CD8-positive, alpha-beta memory T cell (primary cell): ENCODE data around the gene MORC4. TPM values are rescaled to one million over a fixed set of nuclear protein-coding genes. Genes with fewer than 3 reads are reported as not detected.

Source experiments
- CTCF ChIA-PET: fragments of 350-600 bp; sonication (Branson Sonifier 250); formaldehyde crosslinking; loops from one replicate; lab custom pipeline; 2021; ENCODE audit warnings: antibody characterized with exemption; lab: Charles Lee
- POLR2A ChIA-PET: fragments of 350-600 bp; sonication (Branson Sonifier 250); formaldehyde crosslinking; loops from one replicate; lab custom pipeline; 2021; ENCODE audit warnings: antibody characterized with exemption; lab: Charles Lee
- DNase-seq, 5 donors: peaks; one replicate each; pipeline versions ENCODE4 v3.0.0 to v3.0.0-alpha.2; 2020 to 2022; ENCODE audit warnings: mixed read lengths in 1 of 5
- H3K27ac ChIP-seq: one replicate; pipeline ENCODE4 v1.7.0; 2013; ENCODE audit warnings: low read depth, mild to moderate bottlenecking, low read length, moderate library complexity
- H3K27me3 ChIP-seq: 2 replicates; pipeline ENCODE4 v1.7.0; 2013; ENCODE audit warnings: low read length, mild to moderate bottlenecking; ENCODE audit not compliant: insufficient read depth, poor library complexity, severe bottlenecking
- H3K36me3 ChIP-seq: 2 replicates; pipeline ENCODE4 v1.7.0; 2013; ENCODE audit warnings: mild to moderate bottlenecking, low read length, moderate library complexity; ENCODE audit not compliant: insufficient read depth
- H3K4me1 ChIP-seq: 2 replicates; pipeline ENCODE4 v1.7.0; 2013; ENCODE audit warnings: mild to moderate bottlenecking, low read length, moderate library complexity; ENCODE audit not compliant: insufficient read depth
- H3K4me3 ChIP-seq: 2 replicates; pipeline ENCODE4 v1.7.0; 2013; ENCODE audit warnings: mild to moderate bottlenecking, low read length
- H3K9me3 ChIP-seq: 2 replicates; pipeline ENCODE4 v1.7.0; 2013; ENCODE audit warnings: mild to moderate bottlenecking, low read length
- H3K27ac Mint-ChIP-seq, 8 donors: one replicate each; pipeline ENCODE4 v1.8.0; 2020 to 2021; ENCODE audit warnings: mixed read lengths in 8 of 8, mild to moderate bottlenecking in 6 of 8, inconsistent platforms in 3 of 8, moderate library complexity in 3 of 8
- H3K27me3 Mint-ChIP-seq, 2 donors: one replicate each; pipeline ENCODE4 v1.8.0; 2020 to 2021; ENCODE audit warnings: mixed read lengths in 2 of 2, mild to moderate bottlenecking in 1 of 2, moderate library complexity in 1 of 2
- H3K36me3 Mint-ChIP-seq, 3 donors: one replicate each; pipeline ENCODE4 v1.8.0; 2020 to 2021; ENCODE audit warnings: mixed read lengths in 3 of 3, inconsistent platforms in 1 of 3, mild to moderate bottlenecking in 1 of 3
- H3K4me1 Mint-ChIP-seq, 3 donors: one replicate each; pipeline ENCODE4 v1.8.0; 2020 to 2021; ENCODE audit warnings: mixed read lengths in 3 of 3, inconsistent platforms in 1 of 3, mild to moderate bottlenecking in 1 of 3
- H3K4me3 Mint-ChIP-seq, 7 donors: one replicate each; pipeline ENCODE4 v1.8.0; 2020 to 2021; ENCODE audit warnings: mixed read lengths in 7 of 7, mild to moderate bottlenecking in 6 of 7, moderate library complexity in 4 of 7, inconsistent platforms in 2 of 7
- H3K9me3 Mint-ChIP-seq, 5 donors: one replicate each; pipeline ENCODE4 v1.8.0; 2020 to 2022; ENCODE audit warnings: mixed read lengths in 5 of 5, mild to moderate bottlenecking in 3 of 5, moderate library complexity in 2 of 5, inconsistent platforms in 1 of 5
- polyA plus RNA-seq: library from polyadenylated mRNA; unstranded; fragments of 300-500 nt; fragmentation: Illumina TruSeq; gene quantifications from one replicate; pipeline ENCODE4 v1.2.3, GENCODE V29; 2021
- total RNA-seq, 2 experiments: library from RNA; stranded (reverse); gene quantifications; one replicate each; pipeline ENCODE4 v1.2.3, GENCODE V29; 2021

Gene MORC4
- total and polyA plus RNA-seq, 3 experiments from 2014 or later: 4.7 to 11.3 (median 10.0) TPM

DNA sequence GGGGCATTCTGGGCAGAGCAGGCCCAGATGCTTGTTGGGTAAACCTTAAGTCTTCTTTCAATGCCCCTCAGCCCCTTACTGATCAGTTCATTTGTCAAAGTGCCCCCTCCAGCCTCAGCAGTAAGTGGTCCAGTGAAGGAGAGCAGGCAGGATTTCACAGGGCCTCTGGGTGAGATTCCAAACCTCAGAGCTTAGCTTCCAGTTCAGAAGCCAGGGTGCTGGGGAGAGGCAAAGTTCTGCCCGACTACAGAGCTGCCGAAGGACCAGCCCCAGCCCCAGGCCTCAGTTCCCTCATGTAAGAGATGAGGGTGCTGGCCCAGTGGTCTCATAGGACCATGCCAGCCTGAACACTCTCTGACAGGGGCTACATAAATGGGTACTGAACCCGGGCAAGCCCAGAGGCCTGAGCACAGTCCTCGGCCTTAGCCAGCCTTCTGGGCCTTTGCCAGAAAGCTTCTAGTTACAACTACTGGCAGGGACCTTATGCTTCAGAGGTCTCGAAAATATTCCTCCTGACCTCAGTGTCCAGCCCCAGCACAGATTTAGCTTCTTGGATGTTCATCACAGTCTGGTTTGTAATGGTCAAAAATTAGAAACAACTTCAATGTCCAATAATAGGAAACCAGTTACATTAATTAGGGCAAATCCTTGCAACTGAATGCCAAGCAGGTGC, 96.0 kb downstream of the MORC4 start:
- Histone ChIP-seq H3K4me1 (no peaks in the 10 kb centered on the region), H3K36me3 (no peaks in the 10 kb centered on the region), H3K27ac (no peak overlapping the region), H3K27me3 (no peaks in the 10 kb centered on the region), H3K9me3 (no peaks in the 10 kb centered on the region), H3K4me3 (no peak overlapping the region)
- no peak for DNase-seq
- Mint-ChIP-seq H3K9me3 (no peaks in the 10 kb centered on the region), H3K27me3 (peaks cover 0 to 5% of the 10 kb centered on the region in 2 donors), H3K27ac (peak overlapping the region in 1 of 8 donors; percentile 8), H3K4me1 (no peaks in the 10 kb centered on the region), H3K4me3 (no peak overlapping the region), H3K36me3 (no peaks in the 10 kb centered on the region)
- ChIA-PET POLR2A (no interaction called here), CTCF (no interaction called here)

GRCh38 chrX:106903291-106903824, 96.7 kb downstream of the MORC4 start, which contains the start of gene RIPPLY1:
RIPPLY1 (minus strand) TSS chrX:106903341; CDS start chrX:106903287, 54 bp downstream.
- Mint-ChIP-seq H3K36me3 (no peaks in the 10 kb centered on the region), H3K27me3 (peaks cover 0 to 3% of the 10 kb centered on the region in 2 donors), H3K4me1 (no peaks in the 10 kb centered on the region), H3K4me3 (no peak within 1 kb of the TSS), H3K27ac (peak within 1 kb of the TSS in 2 of 8 donors; percentile 8 to 90), H3K9me3 (no peaks in the 10 kb centered on the region)
- Histone ChIP-seq H3K4me1 (no peaks in the 10 kb centered on the region), H3K27ac (no peak within 1 kb of the TSS), H3K27me3 (no peaks in the 10 kb centered on the region), H3K4me3 (no peak within 1 kb of the TSS), H3K9me3 (no peaks in the 10 kb centered on the region), H3K36me3 (no peaks in the 10 kb centered on the region)
- CTCF ChIA-PET: no interaction called here
- POLR2A ChIA-PET: no interaction called here
- DNase-seq: no peak

- no peak overlapping the region for H3K4me3 ChIP-seq
- no peaks in the 10 kb centered on the region for H3K9me3 Mint-ChIP-seq
- H3K36me3 ChIP-seq: no peaks in the 10 kb centered on the region
- ChIA-PET CTCF (no interaction called here), POLR2A (no interaction called here)
- no peaks in the 10 kb centered on the region for H3K4me1 Mint-ChIP-seq
- H3K27ac Mint-ChIP-seq: no peak overlapping the region
- H3K27ac ChIP-seq: no peak overlapping the region
- no peaks in the 10 kb centered on the region for H3K36me3 Mint-ChIP-seq
- H3K4me3 Mint-ChIP-seq: no peak overlapping the region
- H3K4me1 ChIP-seq: no peaks in the 10 kb centered on the region
- no peak for DNase-seq
- no peaks in the 10 kb centered on the region for H3K27me3 ChIP-seq
- H3K27me3 Mint-ChIP-seq: peaks cover 0 to 3% of the 10 kb centered on the region in 2 donors
- no peaks in the 10 kb centered on the region for H3K9me3 ChIP-seq
Observed at GRCh38 chrX:106902684-106903083, 97.3 kb downstream of the MORC4 start.

DNA sequence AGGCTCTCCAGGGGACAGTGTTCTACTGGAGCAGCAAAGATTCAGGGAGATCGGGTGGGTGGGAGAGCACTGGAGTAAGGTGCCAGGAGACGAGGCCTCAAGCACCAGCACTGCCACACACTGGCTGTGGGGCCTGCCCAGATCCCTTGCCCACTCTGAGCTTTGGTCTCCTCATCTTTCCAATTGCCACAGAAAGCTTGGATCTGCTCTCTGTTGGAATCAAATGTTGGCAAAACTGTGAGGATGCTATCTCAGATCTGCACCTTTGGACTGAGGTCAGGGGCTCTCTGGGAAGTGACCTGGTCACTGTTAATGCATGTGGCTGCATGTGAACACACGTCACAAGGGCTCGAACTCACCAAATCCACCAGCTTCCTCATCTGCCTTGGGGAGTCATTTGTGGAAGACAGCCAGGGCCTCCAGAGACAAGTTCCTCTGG, 98.2 kb downstream of the MORC4 start:
- no peaks in the 10 kb centered on the region for H3K4me1 ChIP-seq
- H3K36me3 ChIP-seq: no peaks in the 10 kb centered on the region
- H3K4me1 Mint-ChIP-seq: no peaks in the 10 kb centered on the region
- H3K27me3 ChIP-seq: no peaks in the 10 kb centered on the region
- H3K4me3 Mint-ChIP-seq: no peak overlapping the region
- no peaks in the 10 kb centered on the region for H3K36me3 Mint-ChIP-seq
- DNase-seq: no peak
- peaks cover 0 to 3% of the 10 kb centered on the region in 2 donors for H3K27me3 Mint-ChIP-seq
- H3K27ac Mint-ChIP-seq: peak overlapping the region in 1 of 8 donors; percentile 40
- no peaks in the 10 kb centered on the region for H3K9me3 ChIP-seq
- no peak overlapping the region for H3K27ac ChIP-seq
- H3K4me3 ChIP-seq: no peak overlapping the region
- H3K9me3 Mint-ChIP-seq: no peaks in the 10 kb centered on the region
- POLR2A ChIA-PET: no interaction called here
- CTCF ChIA-PET: no interaction called here

GRCh38 chrX:106901341-106901740, 98.7 kb downstream of the MORC4 start:
- H3K27me3 ChIP-seq: no peaks in the 10 kb centered on the region
- H3K27ac Mint-ChIP-seq: peak overlapping the region in 1 of 8 donors; percentile 40
- DNase-seq: no peak
- ChIA-PET POLR2A (no interaction called here), CTCF (no interaction called here)
- H3K36me3 Mint-ChIP-seq: no peaks in the 10 kb centered on the region
- peaks cover 0 to 3% of the 10 kb centered on the region in 2 donors for H3K27me3 Mint-ChIP-seq
- H3K9me3 ChIP-seq: no peaks in the 10 kb centered on the region
- H3K9me3 Mint-ChIP-seq: no peaks in the 10 kb centered on the region
- H3K27ac ChIP-seq: no peak overlapping the region
- no peaks in the 10 kb centered on the region for H3K36me3 ChIP-seq
- no peaks in the 10 kb centered on the region for H3K4me1 ChIP-seq
- no peak overlapping the region for H3K4me3 Mint-ChIP-seq
- no peak overlapping the region for H3K4me3 ChIP-seq
- no peaks in the 10 kb centered on the region for H3K4me1 Mint-ChIP-seq

DNA sequence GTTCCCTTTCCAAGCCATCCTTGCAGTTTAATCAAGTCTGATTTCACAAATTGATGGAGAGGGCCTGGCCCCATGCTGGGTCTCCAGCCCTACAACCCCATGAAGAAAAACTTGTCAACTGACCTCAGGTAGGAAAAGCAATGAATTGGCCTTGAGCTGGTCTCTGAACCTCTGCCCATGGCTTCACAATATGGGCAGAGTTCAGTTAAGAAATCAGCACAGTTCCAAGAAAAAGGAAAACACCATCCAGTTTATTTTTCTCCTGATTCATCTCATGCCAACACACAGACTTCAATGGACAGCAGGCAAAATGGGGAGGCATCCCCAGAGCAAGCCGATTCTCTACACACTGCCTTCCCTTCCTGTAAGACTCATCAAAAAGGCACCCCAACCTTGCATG, 100.2 kb downstream of the MORC4 start:
- Mint-ChIP-seq H3K36me3 (no peaks in the 10 kb centered on the region), H3K4me3 (no peak overlapping the region), H3K27ac (no peak overlapping the region), H3K27me3 (peaks cover 0 to 4% of the 10 kb centered on the region in 2 donors), H3K4me1 (no peaks in the 10 kb centered on the region), H3K9me3 (no peaks in the 10 kb centered on the region)
- Histone ChIP-seq H3K4me1 (no peaks in the 10 kb centered on the region), H3K9me3 (no peaks in the 10 kb centered on the region), H3K36me3 (no peaks in the 10 kb centered on the region), H3K4me3 (no peak overlapping the region), H3K27ac (no peak overlapping the region), H3K27me3 (no peaks in the 10 kb centered on the region)
- ChIA-PET POLR2A (no interaction called here), CTCF (interaction anchor here (2.2 kb wide), 1 partner anchor 17 kb away, joined by 7 read pairs; no protein-coding TSS in a partner anchor)
- no peak for DNase-seq

DNA sequence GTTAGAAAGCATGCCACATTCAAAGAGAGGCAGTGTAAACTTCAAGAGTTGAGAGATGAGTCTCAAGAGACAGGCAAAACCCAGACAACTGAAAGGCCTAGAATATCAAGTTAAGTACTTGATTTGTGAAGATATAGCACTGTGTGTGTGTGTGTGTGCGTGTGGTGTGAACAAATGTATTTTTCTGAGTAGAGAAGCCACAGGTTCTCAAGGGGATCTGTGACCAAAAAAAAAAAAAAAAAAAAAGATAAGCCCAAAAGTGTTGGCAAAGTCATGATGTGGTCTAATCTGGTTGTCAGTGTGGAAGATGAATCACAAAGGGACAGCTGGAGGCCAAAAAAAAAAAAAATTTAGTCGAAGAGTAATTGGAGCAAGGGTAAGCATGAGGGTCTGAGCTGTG, 100.7 kb downstream of the MORC4 start:
- Histone ChIP-seq H3K27me3 (no peaks in the 10 kb centered on the region), H3K36me3 (no peaks in the 10 kb centered on the region), H3K4me3 (no peak overlapping the region), H3K27ac (no peak overlapping the region), H3K9me3 (no peaks in the 10 kb centered on the region), H3K4me1 (no peaks in the 10 kb centered on the region)
- POLR2A ChIA-PET: no interaction called here
- no peak overlapping the region for H3K4me3 Mint-ChIP-seq
- H3K27ac Mint-ChIP-seq: peak overlapping the region in 1 of 8 donors; percentile 37
- H3K9me3 Mint-ChIP-seq: no peaks in the 10 kb centered on the region
- DNase-seq: no peak
- H3K27me3 Mint-ChIP-seq: peaks cover 0 to 9% of the 10 kb centered on the region in 2 donors
- H3K4me1 Mint-ChIP-seq: no peaks in the 10 kb centered on the region
- H3K36me3 Mint-ChIP-seq: no peaks in the 10 kb centered on the region
- CTCF ChIA-PET: interaction anchor here (0.9 to 2.2 kb wide), 4 partner anchors 17 to 60 kb away, joined by 3 to 7 read pairs (median 4); no protein-coding TSS in a partner anchor

GRCh38 chrX:106898462-106898861, 101.5 kb downstream of the MORC4 start:
- CTCF ChIA-PET: interaction anchor here (0.6 to 2.2 kb wide), 5 partner anchors 18 to 1682 kb away, joined by 3 to 7 read pairs (median 3); no protein-coding TSS in a partner anchor
- peak in 1 of 5 donors; percentile 18 for DNase-seq

More at GRCh38 chrX:106898462-106898861, 101.5 kb downstream of the MORC4 start:
- no peak overlapping the region for H3K4me3 Mint-ChIP-seq
- peaks cover 2 to 9% of the 10 kb centered on the region in 2 donors for H3K27me3 Mint-ChIP-seq
- Histone ChIP-seq H3K27me3 (no peaks in the 10 kb centered on the region), H3K4me3 (no peak overlapping the region), H3K27ac (no peak overlapping the region), H3K4me1 (no peaks in the 10 kb centered on the region), H3K9me3 (no peaks in the 10 kb centered on the region), H3K36me3 (no peaks in the 10 kb centered on the region)
- no peaks in the 10 kb centered on the region for H3K36me3 Mint-ChIP-seq
- no peaks in the 10 kb centered on the region for H3K4me1 Mint-ChIP-seq
- no peak overlapping the region for H3K27ac Mint-ChIP-seq
- H3K9me3 Mint-ChIP-seq: no peaks in the 10 kb centered on the region
- POLR2A ChIA-PET: no interaction called here
